Measurements from ENCODE around the gene JUN. TPM values are rescaled to one million over a fixed set of nuclear protein-coding genes. Genes with fewer than 3 reads are reported as not detected.

The JUN gene
- total RNA-seq, 1 experiment from 2014 or later, result 15.9 TPM

DNA sequence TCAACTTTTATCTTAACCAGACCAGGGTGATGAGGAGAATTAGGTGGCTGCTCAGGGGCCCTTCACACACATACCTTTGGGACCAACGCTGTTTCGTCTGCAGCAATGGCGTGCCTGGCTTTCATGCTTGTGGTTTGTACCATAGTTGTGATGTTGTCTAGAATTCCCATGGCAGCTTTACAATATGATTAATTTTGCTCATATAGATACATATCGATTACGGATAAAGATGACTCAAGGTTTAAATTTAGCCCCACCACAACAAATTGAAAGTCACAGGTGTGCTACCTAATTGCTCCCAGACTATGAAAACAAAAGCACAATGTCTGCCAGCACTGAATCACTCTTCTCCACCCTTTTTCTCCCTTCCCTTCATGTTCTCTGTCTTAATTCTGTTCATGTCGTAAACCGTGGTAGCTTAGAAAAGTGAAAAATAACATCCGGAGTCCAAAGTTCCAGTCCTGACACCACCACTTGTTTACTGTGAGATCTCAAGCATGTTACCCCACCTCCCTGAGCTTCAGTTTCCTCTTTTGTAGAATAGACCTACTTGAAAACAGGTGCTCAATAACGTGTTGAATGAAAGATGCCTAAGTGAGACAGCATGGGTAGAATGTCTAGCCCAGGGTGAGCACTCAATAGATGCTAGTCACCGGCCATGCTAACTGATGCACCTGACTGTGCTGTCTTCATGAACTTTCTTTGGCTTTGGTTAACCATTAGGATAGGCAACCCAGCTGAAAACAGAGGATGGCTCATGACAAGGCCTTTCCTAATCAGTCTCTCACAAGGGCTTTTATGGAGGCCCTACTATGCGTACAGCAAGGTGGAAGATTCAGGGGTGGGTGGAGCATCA is 22.1 kb upstream of the JUN start:
- ATAC-seq, result no peak
- Mint-ChIP-seq H3K36me3 (no peaks in the 10 kb centered on the region), H3K4me3 (no peak overlapping the region), H3K27me3 (ENCODE audit: low read depth) (no peaks in the 10 kb centered on the region), H3K9me3 (no peaks in the 10 kb centered on the region), H3K27ac (no peak overlapping the region), H3K4me1 (peaks cover 19% of the 10 kb centered on the region)
- TF ChIP-seq FOXJ3 (CRISPR knock-in tag; IDR thresholded peaks at IDR 0.05; ENCODE audit: borderline replicate concordance), result no peak
- TF ChIP-seq ELF4 (CRISPR knock-in tag; IDR thresholded peaks at IDR 0.05; ENCODE audit: low read depth), result no peak
- no peak for TF ChIP-seq FOXK1 (CRISPR knock-in tag; IDR thresholded peaks at IDR 0.05)
- TF ChIP-seq ESRRA (CRISPR knock-in tag; IDR thresholded peaks at IDR 0.05; ENCODE audit: borderline replicate concordance), result no peak
- TF ChIP-seq, protein P1, sequence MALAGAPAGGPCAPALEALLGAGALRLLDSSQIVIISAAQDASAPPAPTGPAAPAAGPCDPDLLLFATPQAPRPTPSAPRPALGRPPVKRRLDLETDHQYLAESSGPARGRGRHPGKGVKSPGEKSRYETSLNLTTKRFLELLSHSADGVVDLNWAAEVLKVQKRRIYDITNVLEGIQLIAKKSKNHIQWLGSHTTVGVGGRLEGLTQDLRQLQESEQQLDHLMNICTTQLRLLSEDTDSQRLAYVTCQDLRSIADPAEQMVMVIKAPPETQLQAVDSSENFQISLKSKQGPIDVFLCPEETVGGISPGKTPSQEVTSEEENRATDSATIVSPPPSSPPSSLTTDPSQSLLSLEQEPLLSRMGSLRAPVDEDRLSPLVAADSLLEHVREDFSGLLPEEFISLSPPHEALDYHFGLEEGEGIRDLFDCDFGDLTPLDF (CRISPR knock-in tag; IDR thresholded peaks at IDR 0.05), result no peak
- TF ChIP-seq, protein P2, sequence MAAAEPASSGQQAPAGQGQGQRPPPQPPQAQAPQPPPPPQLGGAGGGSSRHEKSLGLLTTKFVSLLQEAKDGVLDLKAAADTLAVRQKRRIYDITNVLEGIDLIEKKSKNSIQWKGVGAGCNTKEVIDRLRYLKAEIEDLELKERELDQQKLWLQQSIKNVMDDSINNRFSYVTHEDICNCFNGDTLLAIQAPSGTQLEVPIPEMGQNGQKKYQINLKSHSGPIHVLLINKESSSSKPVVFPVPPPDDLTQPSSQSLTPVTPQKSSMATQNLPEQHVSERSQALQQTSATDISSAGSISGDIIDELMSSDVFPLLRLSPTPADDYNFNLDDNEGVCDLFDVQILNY (CRISPR knock-in tag; IDR thresholded peaks at IDR 0.05), result no peak
- no peak for TF ChIP-seq NR2C2 (CRISPR knock-in tag; IDR thresholded peaks at IDR 0.05)
- no peak for TF ChIP-seq CBFB (CRISPR knock-in tag; IDR thresholded peaks at IDR 0.05; ENCODE audit: low read depth)
- TF ChIP-seq NFYB (CRISPR knock-in tag; conservative IDR thresholded peaks at IDR 0.05; ENCODE audit: low read depth), result no peak
- no peak for TF ChIP-seq ZNF416 (CRISPR knock-in tag; IDR thresholded peaks at IDR 0.05)
- no peak for TF ChIP-seq NR1H2 (CRISPR knock-in tag; IDR thresholded peaks at IDR 0.05)
- no peak for TF ChIP-seq ZNF263 (CRISPR knock-in tag; IDR thresholded peaks at IDR 0.05; ENCODE audit: low read depth)
- TF ChIP-seq, protein P3, sequence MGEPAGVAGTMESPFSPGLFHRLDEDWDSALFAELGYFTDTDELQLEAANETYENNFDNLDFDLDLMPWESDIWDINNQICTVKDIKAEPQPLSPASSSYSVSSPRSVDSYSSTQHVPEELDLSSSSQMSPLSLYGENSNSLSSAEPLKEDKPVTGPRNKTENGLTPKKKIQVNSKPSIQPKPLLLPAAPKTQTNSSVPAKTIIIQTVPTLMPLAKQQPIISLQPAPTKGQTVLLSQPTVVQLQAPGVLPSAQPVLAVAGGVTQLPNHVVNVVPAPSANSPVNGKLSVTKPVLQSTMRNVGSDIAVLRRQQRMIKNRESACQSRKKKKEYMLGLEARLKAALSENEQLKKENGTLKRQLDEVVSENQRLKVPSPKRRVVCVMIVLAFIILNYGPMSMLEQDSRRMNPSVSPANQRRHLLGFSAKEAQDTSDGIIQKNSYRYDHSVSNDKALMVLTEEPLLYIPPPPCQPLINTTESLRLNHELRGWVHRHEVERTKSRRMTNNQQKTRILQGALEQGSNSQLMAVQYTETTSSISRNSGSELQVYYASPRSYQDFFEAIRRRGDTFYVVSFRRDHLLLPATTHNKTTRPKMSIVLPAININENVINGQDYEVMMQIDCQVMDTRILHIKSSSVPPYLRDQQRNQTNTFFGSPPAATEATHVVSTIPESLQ (CRISPR knock-in tag; IDR thresholded peaks at IDR 0.05), result no peak
- ChIA-PET CTCF (no interaction called here), POLR2A (no interaction called here)
- DNase-seq (ENCODE audit: low spot score), result no peak

DNA sequence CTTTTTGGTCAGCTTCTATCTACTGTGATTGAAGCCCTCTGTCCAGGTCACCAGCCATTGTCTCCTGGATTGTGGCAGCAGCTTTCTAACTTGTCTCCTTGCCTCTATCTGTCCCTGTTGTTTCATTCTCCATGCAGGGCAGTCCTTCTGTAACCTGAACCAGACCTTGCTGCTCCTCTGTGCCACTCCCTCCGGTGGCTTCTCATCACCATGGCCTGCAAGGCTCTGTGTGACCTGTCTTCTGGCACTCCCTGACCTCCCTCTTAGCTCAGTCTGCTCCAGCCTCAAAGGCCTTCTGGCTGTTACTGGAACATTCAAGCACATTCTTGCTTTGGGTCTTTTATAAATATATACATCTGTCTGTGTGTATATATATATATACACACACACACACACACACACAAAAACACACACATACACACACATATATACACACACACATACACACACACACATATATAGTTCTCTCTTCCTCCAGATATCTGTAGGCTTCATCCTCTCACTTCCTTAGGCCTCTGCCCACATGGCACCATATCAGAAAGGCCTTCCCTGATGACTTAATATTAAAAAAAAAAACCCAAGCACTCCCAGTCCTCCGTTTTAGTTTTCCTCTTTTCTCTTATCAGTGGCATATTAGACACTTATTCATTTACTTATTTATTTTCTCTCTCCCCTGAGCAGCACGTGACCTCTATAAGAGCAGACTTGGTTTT is 21.2 kb upstream of the JUN start:
- Mint-ChIP-seq H3K27ac (no peak overlapping the region; the same call in 1 of the 2 replicates), H3K9me3 (no peaks in the 10 kb centered on the region), H3K27me3 (ENCODE audit: low read depth) (no peaks in the 10 kb centered on the region), H3K4me3 (no peak overlapping the region), H3K36me3 (no peaks in the 10 kb centered on the region), H3K4me1 (peaks cover 13% of the 10 kb centered on the region)
- ChIA-PET POLR2A (no interaction called here), CTCF (no interaction called here)
- no peak for DNase-seq (ENCODE audit: low spot score)
- ATAC-seq, result peak; percentile 86
- TF ChIP-seq NFYB (CRISPR knock-in tag; conservative IDR thresholded peaks at IDR 0.05; ENCODE audit: low read depth) (no peak), ZNF396 (CRISPR knock-in tag; IDR thresholded peaks at IDR 0.05; ENCODE audit: borderline replicate concordance) (no peak), GRHL2 (CRISPR knock-in tag; IDR thresholded peaks at IDR 0.05; ENCODE audit: insufficient replicate concordance, severe bottlenecking) (no peak), ZNF219 (CRISPR knock-in tag; IDR thresholded peaks at IDR 0.05; ENCODE audit: borderline replicate concordance) (no peak), SP1 (CRISPR knock-in tag; conservative IDR thresholded peaks at IDR 0.05) (no peak), GABPB1 (CRISPR knock-in tag; IDR thresholded peaks at IDR 0.05) (no peak), KAT7 (CRISPR knock-in tag; IDR thresholded peaks at IDR 0.05; ENCODE audit: borderline replicate concordance) (no peak)
- TF ChIP-seq, protein P4, sequence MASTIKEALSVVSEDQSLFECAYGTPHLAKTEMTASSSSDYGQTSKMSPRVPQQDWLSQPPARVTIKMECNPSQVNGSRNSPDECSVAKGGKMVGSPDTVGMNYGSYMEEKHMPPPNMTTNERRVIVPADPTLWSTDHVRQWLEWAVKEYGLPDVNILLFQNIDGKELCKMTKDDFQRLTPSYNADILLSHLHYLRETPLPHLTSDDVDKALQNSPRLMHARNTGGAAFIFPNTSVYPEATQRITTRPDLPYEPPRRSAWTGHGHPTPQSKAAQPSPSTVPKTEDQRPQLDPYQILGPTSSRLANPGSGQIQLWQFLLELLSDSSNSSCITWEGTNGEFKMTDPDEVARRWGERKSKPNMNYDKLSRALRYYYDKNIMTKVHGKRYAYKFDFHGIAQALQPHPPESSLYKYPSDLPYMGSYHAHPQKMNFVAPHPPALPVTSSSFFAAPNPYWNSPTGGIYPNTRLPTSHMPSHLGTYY (CRISPR knock-in tag; IDR thresholded peaks at IDR 0.05), result no peak
- TF ChIP-seq, protein P5, sequence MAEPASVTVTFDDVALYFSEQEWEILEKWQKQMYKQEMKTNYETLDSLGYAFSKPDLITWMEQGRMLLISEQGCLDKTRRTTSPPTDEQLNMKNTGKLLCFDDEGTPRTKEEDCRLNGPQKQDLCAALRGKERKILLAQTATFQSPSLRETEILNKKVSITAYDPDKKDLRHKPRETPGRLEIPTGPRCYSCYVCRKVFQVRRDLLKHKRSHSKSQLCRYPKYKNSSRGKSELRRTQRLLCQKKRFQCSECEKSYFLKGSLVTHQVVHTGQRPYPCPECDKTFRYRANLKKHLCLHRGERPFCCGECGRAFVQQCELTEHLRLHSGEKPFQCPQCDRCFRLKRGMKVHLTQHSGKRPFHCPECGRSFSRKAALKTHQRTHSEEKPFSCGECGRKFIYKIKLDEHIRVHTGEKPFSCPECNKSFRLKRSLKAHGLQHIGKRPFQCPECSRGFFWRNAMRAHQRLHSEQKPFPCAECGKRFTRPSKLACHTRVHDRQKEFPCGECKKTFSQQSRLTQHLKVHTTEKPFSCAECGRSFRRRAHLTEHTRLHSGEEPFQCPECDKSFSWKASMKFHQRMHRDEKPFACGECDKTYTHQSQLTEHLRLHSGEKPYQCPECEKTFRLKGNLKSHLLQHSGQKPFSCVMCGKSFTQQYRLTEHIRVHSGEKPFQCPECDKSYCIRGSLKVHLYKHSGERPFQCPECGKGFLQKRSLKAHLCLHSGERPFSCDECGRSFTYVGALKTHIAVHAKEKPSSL (CRISPR knock-in tag; conservative IDR thresholded peaks at IDR 0.05), result no peak
- TF ChIP-seq, protein P6, sequence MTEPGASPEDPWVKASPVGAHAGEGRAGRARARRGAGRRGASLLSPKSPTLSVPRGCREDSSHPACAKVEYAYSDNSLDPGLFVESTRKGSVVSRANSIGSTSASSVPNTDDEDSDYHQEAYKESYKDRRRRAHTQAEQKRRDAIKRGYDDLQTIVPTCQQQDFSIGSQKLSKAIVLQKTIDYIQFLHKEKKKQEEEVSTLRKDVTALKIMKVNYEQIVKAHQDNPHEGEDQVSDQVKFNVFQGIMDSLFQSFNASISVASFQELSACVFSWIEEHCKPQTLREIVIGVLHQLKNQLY (CRISPR knock-in tag; IDR thresholded peaks at IDR 0.05), result no peak
